ENCODE measurements around the gene FAM170B. TPM values are rescaled to one million over a fixed set of nuclear protein-coding genes. Genes with fewer than 3 reads are reported as not detected.

The FAM170B gene
- total and polyA plus RNA-seq, 2 of the 4 experiments (the other 2 are of a cell fraction), result not detected

- TF ChIP-seq BHLHE40 (IDR thresholded peaks at IDR 0.05; ENCODE audit: low read depth, low read length), result no peak
- H4K20me1 ChIP-seq (ENCODE audit: insufficient read depth, low read length), result peaks cover 8% of the 10 kb centered on the region; the same call in 1 of the 2 replicates
- peaks cover 16% of the 10 kb centered on the region for H3K4me1 ChIP-seq (ENCODE audit: control insufficient read depth, insufficient read depth, low read length)
- no peak overlapping the region for H2BK5ac ChIP-seq (ENCODE audit: low read depth, low read length, poor library complexity, severe bottlenecking)
- DNase-seq, result no peak
- CTCF ChIA-PET, result no interaction called here
- intact Hi-C loops (cut with micrococcal nuclease), result no loop called here
- H3K79me1 ChIP-seq (ENCODE audit: low read depth in 1 of 2, low read length in 2 of 2), result no peaks in the 10 kb centered on the region
- H3K27me3 ChIP-seq (ENCODE audit: control insufficient read depth, insufficient read depth, low read length), result peaks cover 32% of the 10 kb centered on the region
- no CpG with 5 or more reads among the region's 3 CpGs for WGBS, 2 experiments (ENCODE audit: extremely low coverage in 2 of 2, insufficient read length in 1 of 2)
- H2BK20ac ChIP-seq (ENCODE audit: low read depth, low read length), result no peak overlapping the region
- POLR2A ChIA-PET (ENCODE audit: unreplicated experiment), result no interaction called here
- H2BK15ac ChIP-seq (ENCODE audit: low read depth, low read length), result no peak overlapping the region
- no peak overlapping the region for H2AK9ac ChIP-seq (replicated peaks; ENCODE audit: low read depth, low read length, poor library complexity)
- dilution Hi-C loops (cut with HindIII; ENCODE audit: low sequenced_read_pairs, unreplicated experiment), result no loop called here
- H3K14ac ChIP-seq (replicated peaks; ENCODE audit: low read depth, low read length), result no peak overlapping the region
- H4K5ac ChIP-seq (ENCODE audit: low read depth, low read length), result no peak overlapping the region
- ATAC-seq (ENCODE audit: low read depth), result no peak
- no peaks in the 10 kb centered on the region for H3K9me3 ChIP-seq (ENCODE audit: control insufficient read depth, insufficient read depth, low read length)
- H4K91ac ChIP-seq (ENCODE audit: insufficient read depth, low read depth, low read length), result no peak overlapping the region
- H2BK120ac ChIP-seq (ENCODE audit: low read depth, low read length), result no peak overlapping the region
- H3K9ac ChIP-seq (ENCODE audit: low read depth, low read length), result no peak overlapping the region
- H3K4ac ChIP-seq (ENCODE audit: low read depth, low read length), result no peak overlapping the region
- H3K56ac ChIP-seq (ENCODE audit: extremely low read depth, insufficient read depth, low read length), result no peak overlapping the region
- no peak overlapping the region for H3K27ac ChIP-seq (ENCODE audit: insufficient read depth, low read length)
- H2AFZ ChIP-seq (replicated peaks; ENCODE audit: low read length, poor library complexity), result no peak overlapping the region
- H4K8ac ChIP-seq (ENCODE audit: low read depth in 2 of 2, low read length in 2 of 2), result no peak overlapping the region
- no TSS peak for BruUV-seq (replicated peaks)
- no peaks in the 10 kb centered on the region for H3K36me3 ChIP-seq (ENCODE audit: control insufficient read depth, insufficient read depth, low read length)
- H3K9me1 ChIP-seq (ENCODE audit: insufficient read depth, low read length), result peaks cover 6% of the 10 kb centered on the region; the same call in 1 of the 2 replicates
- H2AK5ac ChIP-seq (ENCODE audit: low read depth, low read length), result no peak overlapping the region
- no peak overlapping the region for H3K4me2 ChIP-seq (ENCODE audit: low read depth, low read length)
- in situ Hi-C loops (cut with MboI; ENCODE audit: low sequenced_read_pairs), result no loop called here
- H3K18ac ChIP-seq (ENCODE audit: low read depth, low read length), result no peak overlapping the region
- H3K4me3 ChIP-seq (ENCODE audit: insufficient read depth, low read depth, low read length), result no peak overlapping the region
- no peak overlapping the region for H3K23ac ChIP-seq (ENCODE audit: low read depth, low read length)
These were observed 506 bp upstream of the FAM170B start for GRCh38 chr10:49134327-49134726.

Measured in IMR-90 (cell line).